NB4 (cell line): Measurements from ENCODE around the gene NDUFB5.

Source experiments
- DNase-seq: peaks from one replicate; pipeline ENCODE4 v3.0.0; 2010; ENCODE audit warnings: low read depth
- H3K4me3 ChIP-seq: one replicate; pipeline ENCODE4 v1.5.1; 2011; ENCODE audit warnings: mild to moderate bottlenecking, low read depth, low read length, moderate library complexity
- CTCF ChIP-seq: IDR thresholded peaks from one replicate; pipeline ENCODE4 v1.5.1; 2012; ENCODE audit warnings: low read depth, low read length
- MYC ChIP-seq: IDR thresholded peaks from 2 replicates; pipeline ENCODE4 v1.6.1; 2011; ENCODE audit warnings: low read depth, low read length
- POLR2A ChIP-seq: IDR thresholded peaks from 2 replicates; pipeline ENCODE4 v1.6.1; 2011; ENCODE audit warnings: mild to moderate bottlenecking; ENCODE audit not compliant: insufficient read length; ENCODE audit errors: extremely low read depth
- TF ChIP-seq, protein P1 (sequence below): IDR thresholded peaks from 2 replicates; pipeline ENCODE4 v1.6.1; 2011; ENCODE audit warnings: low read depth, low read length

The NDUFB5 gene

GRCh38 chr3:179604321-179605078 is at the start of gene NDUFB5, which contains the start of gene MRPL47:
TSS of gene NDUFB5 (plus strand) at chr3:179604794. CDS start at chr3:179604816, 22 bp downstream.
TSS of gene MRPL47 (minus strand) at chr3:179604638. CDS start at chr3:179604624, 14 bp downstream.
- peak; percentile 97 for DNase-seq
- TF ChIP-seq, protein P1, sequence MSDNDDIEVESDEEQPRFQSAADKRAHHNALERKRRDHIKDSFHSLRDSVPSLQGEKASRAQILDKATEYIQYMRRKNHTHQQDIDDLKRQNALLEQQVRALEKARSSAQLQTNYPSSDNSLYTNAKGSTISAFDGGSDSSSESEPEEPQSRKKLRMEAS: 0 out of 2 replicates have a peak, but pooled peaks have one; percentile 33
- TF ChIP-seq POLR2A (peak; percentile 86), MYC (peak; percentile 58), CTCF (no peak)
- peak within 1 kb of the TSS; percentile 97 for H3K4me3 ChIP-seq

- TF ChIP-seq POLR2A (no peak), MYC (0 out of 2 replicates have a peak, but pooled peaks have one; percentile 7), CTCF (peak; percentile 79)
- TF ChIP-seq, protein P1: no peak
- DNase-seq: peak; percentile 73
- H3K4me3 ChIP-seq: no peak overlapping the region
These were observed 45.7 kb upstream of the NDUFB5 start for GRCh38 chr3:179558742-179559364.

GRCh38 chr3:179560791-179561190 is 43.8 kb upstream of the NDUFB5 start:
- no peak for DNase-seq
- no peak overlapping the region for H3K4me3 ChIP-seq
- TF ChIP-seq MYC (no peak), POLR2A (no peak), CTCF (no peak)
- TF ChIP-seq, protein P1: no peak

DNA sequence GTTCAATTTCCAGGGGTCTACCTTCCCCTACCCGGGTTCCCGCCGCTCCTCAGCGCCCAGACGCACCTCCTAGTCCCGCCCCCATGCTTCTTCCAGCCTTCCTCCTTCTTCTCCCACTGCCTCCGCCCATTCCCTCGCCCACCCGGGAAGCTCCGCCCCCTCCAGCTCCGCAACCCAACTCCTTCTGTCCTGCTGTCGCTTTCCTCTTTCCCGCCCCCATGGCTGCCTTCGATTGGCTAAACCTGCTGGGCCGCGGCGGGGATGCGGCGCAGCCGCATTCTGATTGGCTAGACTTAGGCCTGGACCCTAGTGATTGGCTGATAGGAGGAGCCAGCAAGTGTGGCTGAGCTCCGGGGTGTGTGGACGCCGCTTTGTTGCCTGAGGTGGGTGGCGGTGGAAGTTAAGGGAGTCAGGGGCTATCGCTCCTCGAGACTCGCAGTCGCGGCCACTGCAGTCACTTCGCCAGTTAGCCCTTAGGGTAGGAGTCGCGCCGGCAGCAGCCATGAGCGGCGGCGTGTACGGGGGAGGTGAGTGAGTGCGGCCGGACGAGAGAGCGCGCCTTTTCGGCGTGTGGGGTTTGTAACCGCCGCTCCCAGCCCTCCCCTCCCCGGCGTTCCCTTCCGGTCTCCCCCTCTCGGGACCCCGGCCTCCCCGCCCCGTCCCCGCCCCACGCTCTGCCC is 41.9 kb upstream of the NDUFB5 start, which contains the start of gene ACTL6A:
ACTL6A (plus strand) TSS at position 336 of the 680 bp plus-strand sequence; CDS start at position 503, 167 bp downstream.
- peak; percentile 99 for DNase-seq
- TF ChIP-seq MYC (peak; percentile 68), CTCF (no peak), POLR2A (peak; percentile 86)
- TF ChIP-seq, protein P1: peak; percentile 25
- peak within 1 kb of the TSS; percentile 71 for H3K4me3 ChIP-seq

- peak; percentile 85 for DNase-seq
- TF ChIP-seq POLR2A (no peak), CTCF (no peak), MYC (peak; percentile 70; the same call in 1 of the 2 replicates)
- TF ChIP-seq, protein P1: peak; percentile 70; the same call in 1 of the 2 replicates
- peak overlapping the region; percentile 71 for H3K4me3 ChIP-seq
These were observed 41.3 kb upstream of the NDUFB5 start for GRCh38 chr3:179563271-179563783.
